Measurements from ENCODE around the gene SMIM44.

SMIM44 gene

GRCh38 chr19:3469638-3470499, 13.4 kb downstream of the SMIM44 start:
- no peaks in the 10 kb centered on the region for H3K9me3 Mint-ChIP-seq
- intact Hi-C loops (cut with micrococcal nuclease): no loop called here
- no peak overlapping the region for H3K27ac Mint-ChIP-seq
- peaks cover 6% of the 10 kb centered on the region for H3K27me3 Mint-ChIP-seq
- H3K4me1 Mint-ChIP-seq (ENCODE audit: low read depth): peaks cover 5% of the 10 kb centered on the region
- H3K4me3 Mint-ChIP-seq: no peak overlapping the region
- peaks cover 17% of the 10 kb centered on the region for H3K36me3 Mint-ChIP-seq (ENCODE audit: low read depth)

DNA sequence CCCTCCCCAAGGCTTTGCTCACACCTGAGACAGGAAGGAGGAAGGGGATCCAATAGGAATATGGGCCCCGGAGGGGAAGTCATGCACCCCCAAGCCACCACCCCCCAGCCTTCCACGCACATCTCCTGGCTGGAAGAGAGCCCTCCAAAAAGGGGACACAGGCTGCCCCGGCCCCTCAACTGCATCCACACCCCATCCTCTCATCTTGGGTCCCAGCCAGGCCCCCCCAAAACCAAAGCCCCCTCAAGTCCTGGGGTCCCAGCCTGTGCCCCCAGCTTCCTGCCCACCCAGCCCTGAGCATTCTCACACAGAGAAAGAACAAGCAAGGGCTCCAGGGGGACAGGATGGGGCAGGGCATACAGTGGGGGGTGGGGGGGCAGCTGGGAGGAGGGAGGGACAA, 15.0 kb downstream of the SMIM44 start:
- intact Hi-C loops (cut with micrococcal nuclease): no loop called here
- peaks cover 6% of the 10 kb centered on the region for H3K27me3 Mint-ChIP-seq
- peaks cover 5% of the 10 kb centered on the region for H3K4me1 Mint-ChIP-seq (ENCODE audit: low read depth)
- peaks cover 34% of the 10 kb centered on the region for H3K36me3 Mint-ChIP-seq (ENCODE audit: low read depth)
- no peak overlapping the region for H3K4me3 Mint-ChIP-seq
- no peak overlapping the region for H3K27ac Mint-ChIP-seq
- no peaks in the 10 kb centered on the region for H3K9me3 Mint-ChIP-seq

GRCh38 chr19:3467437-3468198, 15.6 kb downstream of the SMIM44 start:
- no peak overlapping the region for H3K27ac Mint-ChIP-seq
- peaks cover 6% of the 10 kb centered on the region for H3K27me3 Mint-ChIP-seq
- H3K36me3 Mint-ChIP-seq (ENCODE audit: low read depth): peaks cover 40% of the 10 kb centered on the region
- no peaks in the 10 kb centered on the region for H3K9me3 Mint-ChIP-seq
- no peak overlapping the region for H3K4me3 Mint-ChIP-seq
- peaks cover 5% of the 10 kb centered on the region for H3K4me1 Mint-ChIP-seq (ENCODE audit: low read depth)
- intact Hi-C loops (cut with micrococcal nuclease): no loop called here

- Mint-ChIP-seq H3K36me3 (ENCODE audit: low read depth) (peaks cover 43% of the 10 kb centered on the region), H3K9me3 (no peaks in the 10 kb centered on the region), H3K27me3 (peaks cover 6% of the 10 kb centered on the region), H3K27ac (no peak overlapping the region), H3K4me3 (no peak overlapping the region), H3K4me1 (ENCODE audit: low read depth) (peaks cover 5% of the 10 kb centered on the region)
- intact Hi-C loops (cut with micrococcal nuclease): no loop called here
Measured at GRCh38 chr19:3466635-3467034, 16.6 kb downstream of the SMIM44 start.

- Mint-ChIP-seq H3K9me3 (no peaks in the 10 kb centered on the region), H3K27ac (no peak overlapping the region), H3K36me3 (ENCODE audit: low read depth) (peaks cover 53% of the 10 kb centered on the region), H3K4me1 (ENCODE audit: low read depth) (peaks cover 5% of the 10 kb centered on the region), H3K4me3 (no peak overlapping the region), H3K27me3 (peaks cover 3% of the 10 kb centered on the region)
- intact Hi-C loops (cut with micrococcal nuclease): no loop called here
Measured at GRCh38 chr19:3465552-3465951, 17.7 kb downstream of the SMIM44 start.

DNA sequence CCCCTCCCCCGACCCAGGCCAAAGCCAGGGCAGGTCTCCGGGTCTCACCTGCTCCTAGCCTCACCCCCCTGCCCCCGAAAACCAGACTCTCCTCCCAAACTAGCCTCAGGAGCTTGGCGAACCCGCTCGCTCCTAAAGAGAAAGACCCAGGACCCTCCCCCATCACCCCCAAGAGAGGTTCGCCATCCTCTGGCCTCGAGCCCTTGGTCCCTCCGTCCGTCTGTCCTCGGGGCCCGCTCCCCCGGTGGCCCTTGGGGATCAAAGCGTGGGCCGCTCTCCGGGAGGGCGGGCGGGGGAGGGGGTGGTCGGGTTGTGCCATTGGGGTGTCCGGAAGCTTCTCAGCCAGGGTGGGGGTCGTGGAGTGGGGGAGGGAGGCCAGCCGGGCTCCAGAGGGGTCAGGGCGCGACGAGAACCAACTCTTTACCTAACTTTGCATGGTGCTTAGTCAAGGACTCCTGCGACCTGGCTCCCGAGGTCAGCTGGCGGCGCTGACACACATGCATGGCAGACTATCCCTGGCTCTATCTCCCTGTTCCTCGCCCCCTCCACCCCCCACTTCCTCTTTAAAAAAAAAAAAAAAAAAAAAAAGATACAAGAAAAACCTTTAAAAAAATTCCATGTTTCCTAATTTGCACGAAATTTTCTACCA, 18.5 kb downstream of the SMIM44 start:
- Mint-ChIP-seq H3K9me3 (no peaks in the 10 kb centered on the region), H3K4me3 (no peak overlapping the region), H3K27me3 (peaks cover 3% of the 10 kb centered on the region), H3K4me1 (ENCODE audit: low read depth) (peaks cover 5% of the 10 kb centered on the region), H3K27ac (no peak overlapping the region), H3K36me3 (ENCODE audit: low read depth) (peaks cover 61% of the 10 kb centered on the region)
- intact Hi-C loops (cut with micrococcal nuclease): no loop called here

DNA sequence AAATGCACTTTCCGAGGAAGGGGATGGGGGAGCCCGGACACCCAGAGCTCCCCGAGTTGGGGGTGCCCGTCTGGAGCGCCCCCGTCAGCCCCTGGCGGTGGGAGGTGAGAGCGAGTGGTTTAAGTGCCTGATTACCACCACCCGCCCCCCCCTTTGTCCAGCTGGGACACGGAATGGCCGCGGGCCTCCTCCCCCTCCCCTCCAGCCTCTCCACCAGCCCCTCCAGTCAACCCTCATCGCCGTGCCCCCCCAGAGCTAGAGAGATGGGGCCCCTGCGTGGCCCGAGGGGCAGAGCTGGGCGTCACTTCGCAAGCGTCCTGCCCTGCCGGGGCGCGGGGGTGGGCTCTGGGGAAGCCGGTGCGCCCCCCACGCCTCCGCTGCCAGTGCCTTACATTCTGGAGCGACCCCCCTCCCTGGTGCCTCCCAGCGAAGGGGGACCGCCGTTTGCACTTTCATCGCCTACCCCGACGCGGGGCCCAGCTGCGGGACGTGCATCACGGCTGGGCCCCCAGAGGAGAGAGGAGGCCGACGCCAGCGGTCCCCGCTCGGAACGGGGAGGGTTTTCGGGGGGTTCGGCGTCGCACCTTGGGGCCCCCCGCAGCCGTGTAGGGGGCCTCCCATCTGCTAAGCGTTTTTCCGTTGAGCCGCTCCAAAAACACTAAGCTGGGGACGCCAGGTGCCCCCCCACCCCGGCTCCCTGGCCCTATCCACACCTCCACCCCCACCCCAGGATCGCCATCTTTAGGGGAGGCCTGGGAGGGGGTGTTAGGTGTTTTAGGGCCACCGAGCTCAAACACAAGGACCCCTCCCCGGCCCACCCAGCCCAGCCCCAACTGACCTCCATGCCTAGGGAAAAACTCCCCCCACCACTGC, 19.3 kb downstream of the SMIM44 start:
- intact Hi-C loops (cut with micrococcal nuclease): no loop called here
- H3K9me3 Mint-ChIP-seq: no peaks in the 10 kb centered on the region

DNA sequence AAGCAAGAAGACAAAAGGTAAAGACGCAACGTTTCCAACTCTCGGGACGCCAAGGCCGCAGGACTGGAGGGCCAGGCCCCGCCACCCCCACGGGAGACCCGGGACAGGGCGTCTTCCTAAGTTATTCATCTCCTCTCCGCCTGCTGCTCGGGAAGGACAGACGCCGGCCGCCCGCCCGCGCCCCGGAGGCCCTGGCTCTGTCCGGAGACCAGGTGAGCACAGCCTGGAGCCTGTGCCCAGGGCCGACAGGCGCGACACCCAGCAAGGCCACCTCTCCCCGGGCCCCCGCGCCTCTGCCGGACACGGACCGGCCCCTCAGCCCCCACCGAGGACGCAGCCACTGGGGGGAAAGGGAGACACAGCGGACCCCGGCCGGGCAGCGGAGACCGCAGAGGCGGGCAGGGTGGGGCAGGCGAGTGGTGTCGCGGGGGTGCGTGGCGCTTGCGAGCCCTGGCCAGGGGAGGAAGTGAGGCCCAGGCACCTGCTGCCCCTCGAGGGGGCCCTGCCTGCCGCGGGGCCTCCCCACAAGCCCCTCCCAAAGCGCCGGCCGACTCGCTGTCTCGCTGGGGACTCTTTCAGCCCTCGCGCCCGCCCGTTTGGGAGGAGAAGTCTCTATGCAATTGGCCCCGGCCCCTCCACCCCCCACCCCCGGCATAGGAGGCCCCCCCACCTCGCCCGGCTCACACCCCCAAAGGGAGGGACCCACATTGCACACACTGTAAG, 20.1 kb downstream of the SMIM44 start:
- Mint-ChIP-seq H3K27me3 (no peaks in the 10 kb centered on the region), H3K4me3 (no peak overlapping the region), H3K9me3 (no peaks in the 10 kb centered on the region), H3K27ac (no peak overlapping the region), H3K4me1 (ENCODE audit: low read depth) (peaks cover 13% of the 10 kb centered on the region), H3K36me3 (ENCODE audit: low read depth) (peaks cover 77% of the 10 kb centered on the region)
- intact Hi-C loops (cut with micrococcal nuclease): no loop called here

More for the DNA sequence above, 19.3 kb downstream of the SMIM44 start:
- Mint-ChIP-seq H3K4me1 (ENCODE audit: low read depth) (peaks cover 10% of the 10 kb centered on the region), H3K36me3 (ENCODE audit: low read depth) (peaks cover 69% of the 10 kb centered on the region), H3K4me3 (no peak overlapping the region), H3K27me3 (no peaks in the 10 kb centered on the region), H3K27ac (no peak overlapping the region)

- Mint-ChIP-seq H3K36me3 (ENCODE audit: low read depth) (peaks cover 90% of the 10 kb centered on the region), H3K27ac (no peak overlapping the region), H3K4me1 (ENCODE audit: low read depth) (peaks cover 23% of the 10 kb centered on the region), H3K4me3 (no peak overlapping the region), H3K27me3 (no peaks in the 10 kb centered on the region), H3K9me3 (no peaks in the 10 kb centered on the region)
- intact Hi-C loops (cut with micrococcal nuclease): no loop called here
Measured at GRCh38 chr19:3459965-3460582, 23.2 kb downstream of the SMIM44 start.

- no peaks in the 10 kb centered on the region for H3K27me3 Mint-ChIP-seq
- H3K27ac Mint-ChIP-seq: no peak overlapping the region
- H3K9me3 Mint-ChIP-seq: no peaks in the 10 kb centered on the region
- H3K4me1 Mint-ChIP-seq (ENCODE audit: low read depth): peaks cover 23% of the 10 kb centered on the region
- peaks cover 90% of the 10 kb centered on the region for H3K36me3 Mint-ChIP-seq (ENCODE audit: low read depth)
- H3K4me3 Mint-ChIP-seq: no peak overlapping the region
- intact Hi-C loops (cut with micrococcal nuclease): no loop called here
Measured at GRCh38 chr19:3459089-3459881, 24.0 kb downstream of the SMIM44 start.

DNA sequence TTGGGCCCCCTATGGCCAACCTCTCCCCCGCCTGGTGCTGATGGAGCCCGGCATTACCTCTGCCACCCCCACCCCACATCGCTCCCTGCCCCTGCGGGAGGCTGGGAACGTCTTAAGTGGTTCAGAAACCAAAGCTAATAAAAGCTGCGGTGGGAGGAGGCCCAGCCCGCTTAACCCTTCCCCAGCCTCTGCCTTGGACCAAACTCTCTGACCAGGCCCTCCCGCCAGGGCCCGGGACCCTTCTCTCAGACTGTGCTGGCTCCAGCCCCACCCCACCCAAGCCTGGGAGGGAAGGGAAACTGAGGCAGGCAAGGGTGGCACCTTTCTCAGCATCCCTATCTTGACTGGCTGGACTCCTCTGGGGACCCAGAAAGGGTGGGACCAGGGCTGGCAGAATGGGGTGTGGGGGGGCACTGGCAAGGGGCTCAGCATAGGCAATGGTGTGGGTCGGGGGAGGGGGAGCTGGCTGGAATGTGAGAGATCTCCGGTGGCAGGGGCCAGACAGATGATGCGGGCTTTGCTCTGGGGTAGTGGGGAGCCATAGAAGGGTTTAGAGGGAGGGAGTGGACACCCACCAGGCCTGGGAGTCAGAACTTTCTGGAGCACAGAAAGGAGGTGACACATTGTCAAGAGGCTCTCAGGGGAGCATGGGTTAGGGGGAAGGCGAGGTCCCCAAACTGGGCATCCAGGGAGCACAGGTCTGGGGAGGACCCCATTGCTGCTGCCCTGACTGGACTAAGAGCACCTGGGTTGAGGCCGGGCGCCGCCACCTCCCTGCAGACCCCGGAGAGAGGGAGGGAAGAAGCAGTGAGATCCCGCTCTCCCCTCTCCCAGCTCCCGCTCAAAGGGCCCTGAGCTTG, 24.8 kb downstream of the SMIM44 start:
- Mint-ChIP-seq H3K9me3 (no peaks in the 10 kb centered on the region), H3K36me3 (ENCODE audit: low read depth) (peaks cover 90% of the 10 kb centered on the region), H3K4me3 (no peak overlapping the region), H3K27ac (no peak overlapping the region), H3K4me1 (ENCODE audit: low read depth) (peaks cover 23% of the 10 kb centered on the region), H3K27me3 (no peaks in the 10 kb centered on the region)
- intact Hi-C loops (cut with micrococcal nuclease): no loop called here

Measured in dendritic cell treated with granulocyte-macrophage colony-stimulating factor and Interleukin-4, amounts not matched to agents 40 ng/mL and 50 ng/mL, for 4 days (primary cell).